Lung (tissue), 12 donors: ENCODE results near the gene PATZ1. TPM values are rescaled to one million over a fixed set of nuclear protein-coding genes. Genes with fewer than 3 reads are reported as not detected.

Experiments used
- ATAC-seq: fragments of 200-7000 bp; cut with Tn5 transposase; one replicate; pipeline ENCODE4 v1.9.1; 2020; ENCODE audit warnings: moderate number of reproducible peaks; ENCODE audit not compliant: insufficient read depth, low FRiP score
- DNase-seq, 3 donors: peaks; one replicate each; pipeline ENCODE4 v3.0.0-alpha.2; 2013 to 2017
- H3K27ac ChIP-seq, 2 donors: one replicate each; pipeline ENCODE4 v1.5.1; 2013; ENCODE audit warnings: mild to moderate bottlenecking in 2 of 2, moderate library complexity in 2 of 2, control low read depth in 1 of 2, inconsistent platforms in 1 of 2, low read depth in 1 of 2, low read length in 1 of 2
- H3K27me3 ChIP-seq, 3 donors: one replicate each; pipeline ENCODE4 v1.5.1; 2013; ENCODE audit warnings: low read length in 2 of 3; ENCODE audit not compliant: control insufficient read depth in 3 of 3, insufficient read depth in 3 of 3
- H3K36me3 ChIP-seq, 4 donors: one replicate each; pipeline ENCODE4 v1.5.1; 2013; ENCODE audit warnings: low read length in 4 of 4, mild to moderate bottlenecking in 1 of 4, moderate library complexity in 1 of 4; ENCODE audit not compliant: control insufficient read depth in 4 of 4, insufficient read depth in 4 of 4
- H3K4me1 ChIP-seq, 5 donors: one replicate each; pipeline ENCODE4 v1.5.1; 2013; ENCODE audit warnings: low read length in 5 of 5, mild to moderate bottlenecking in 2 of 5, moderate library complexity in 1 of 5; ENCODE audit not compliant: control insufficient read depth in 5 of 5, insufficient read depth in 5 of 5
- H3K4me3 ChIP-seq: one replicate; pipeline ENCODE4 v1.5.1; 2013; ENCODE audit warnings: mild to moderate bottlenecking, control low read depth, moderate library complexity
- H3K9ac ChIP-seq, 2 donors: one replicate each; pipeline ENCODE4 v1.5.1; 2013; ENCODE audit warnings: low read length in 2 of 2, control low read depth in 1 of 2; ENCODE audit not compliant: insufficient read depth in 1 of 2
- H3K9me3 ChIP-seq, 4 donors: one replicate each; pipeline ENCODE4 v1.5.1; 2013; ENCODE audit warnings: low read length in 3 of 4, mild to moderate bottlenecking in 1 of 4, moderate library complexity in 1 of 4; ENCODE audit not compliant: control insufficient read depth in 4 of 4, insufficient read depth in 3 of 4
- WGBS, 2 donors: extraction: QIAGEN DNeasy Blood & Tissue Kit; methylation state at CpG; one replicate each; pipeline ENCODE4 v1.1.7; 2013; 5-methylcytosine and 5-hydroxymethylcytosine counted together
- polyA plus RNA-seq, 2 donors: library from polyadenylated mRNA; stranded (reverse); fragments of 200-250 nt; gene quantifications; one replicate each; pipeline ENCODE4 v1.2.1, GENCODE V29; 2013
- total RNA-seq, 2 donors: library from RNA; depleted of rRNA in 1 of 2; stranded (reverse); fragments of >200 nt in 1 of 2; gene quantifications; one replicate each; pipeline ENCODE4 v1.2.1, GENCODE V29; 2014 to 2021
- TF ChIP-seq, protein P1 (sequence below): IDR thresholded peaks from 2 replicates; pipeline ENCODE4 v1.5.1; 2012; ENCODE audit warnings: mild to moderate bottlenecking; ENCODE audit errors: control extremely low read depth, extremely low read depth
- donor health status: control.
- donor health status: control.
- donor health status: Bipolar disorder and iron deficiency.
- donor health status: healthy.
- donor health status: DM: yes; HTN: yes; CAD: no.

The PATZ1 gene
- total and polyA plus RNA-seq, 4 donors, result 12.6 to 35.4 (median 29.6) TPM

GRCh38 chr22:31305194-31305593, 41.0 kb downstream of the PATZ1 start:
- Histone ChIP-seq H3K27me3 (no peaks in the 10 kb centered on the region), H3K4me1 (no peaks in the 10 kb centered on the region), H3K4me3 (no peak overlapping the region), H3K9me3 (no peaks in the 10 kb centered on the region), H3K27ac (no peak overlapping the region), H3K9ac (no peak overlapping the region), H3K36me3 (no peaks in the 10 kb centered on the region)
- no peak for ATAC-seq
- TF ChIP-seq, protein P1, sequence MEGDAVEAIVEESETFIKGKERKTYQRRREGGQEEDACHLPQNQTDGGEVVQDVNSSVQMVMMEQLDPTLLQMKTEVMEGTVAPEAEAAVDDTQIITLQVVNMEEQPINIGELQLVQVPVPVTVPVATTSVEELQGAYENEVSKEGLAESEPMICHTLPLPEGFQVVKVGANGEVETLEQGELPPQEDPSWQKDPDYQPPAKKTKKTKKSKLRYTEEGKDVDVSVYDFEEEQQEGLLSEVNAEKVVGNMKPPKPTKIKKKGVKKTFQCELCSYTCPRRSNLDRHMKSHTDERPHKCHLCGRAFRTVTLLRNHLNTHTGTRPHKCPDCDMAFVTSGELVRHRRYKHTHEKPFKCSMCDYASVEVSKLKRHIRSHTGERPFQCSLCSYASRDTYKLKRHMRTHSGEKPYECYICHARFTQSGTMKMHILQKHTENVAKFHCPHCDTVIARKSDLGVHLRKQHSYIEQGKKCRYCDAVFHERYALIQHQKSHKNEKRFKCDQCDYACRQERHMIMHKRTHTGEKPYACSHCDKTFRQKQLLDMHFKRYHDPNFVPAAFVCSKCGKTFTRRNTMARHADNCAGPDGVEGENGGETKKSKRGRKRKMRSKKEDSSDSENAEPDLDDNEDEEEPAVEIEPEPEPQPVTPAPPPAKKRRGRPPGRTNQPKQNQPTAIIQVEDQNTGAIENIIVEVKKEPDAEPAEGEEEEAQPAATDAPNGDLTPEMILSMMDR, result no peak
- no peak for DNase-seq
- 92 to 95% methylated on average over 3 of the region's 3 CpGs for WGBS, 2 donors

DNA sequence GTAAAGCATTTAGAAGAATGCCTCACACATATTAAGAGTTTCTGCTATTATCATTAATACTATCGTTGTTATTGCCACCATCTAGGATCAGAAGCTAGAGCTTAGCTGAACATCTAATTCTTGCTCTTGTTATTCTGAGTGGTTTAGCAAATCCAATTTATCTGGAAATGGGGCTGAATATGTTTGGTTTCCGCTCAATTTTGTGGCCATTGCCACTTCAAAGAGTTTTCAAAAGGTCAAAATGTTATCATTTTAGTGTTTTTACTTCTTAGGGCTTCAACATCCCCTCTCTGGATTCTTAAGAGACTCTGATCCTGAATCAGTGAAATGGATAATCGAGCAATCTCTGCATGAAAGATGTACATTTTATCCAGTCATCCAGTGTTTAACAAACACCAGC, 43.6 kb downstream of the PATZ1 start:
- TF ChIP-seq, protein P1, result no peak
- Histone ChIP-seq H3K36me3 (no peaks in the 10 kb centered on the region), H3K9ac (no peak overlapping the region), H3K9me3 (no peaks in the 10 kb centered on the region), H3K27me3 (no peaks in the 10 kb centered on the region), H3K27ac (no peak overlapping the region), H3K4me1 (no peaks in the 10 kb centered on the region), H3K4me3 (no peak overlapping the region)
- DNase-seq (no peak), ATAC-seq (no peak)
- 80 to 82% methylated on average over 3 of the region's 3 CpGs for WGBS, 2 donors

DNA sequence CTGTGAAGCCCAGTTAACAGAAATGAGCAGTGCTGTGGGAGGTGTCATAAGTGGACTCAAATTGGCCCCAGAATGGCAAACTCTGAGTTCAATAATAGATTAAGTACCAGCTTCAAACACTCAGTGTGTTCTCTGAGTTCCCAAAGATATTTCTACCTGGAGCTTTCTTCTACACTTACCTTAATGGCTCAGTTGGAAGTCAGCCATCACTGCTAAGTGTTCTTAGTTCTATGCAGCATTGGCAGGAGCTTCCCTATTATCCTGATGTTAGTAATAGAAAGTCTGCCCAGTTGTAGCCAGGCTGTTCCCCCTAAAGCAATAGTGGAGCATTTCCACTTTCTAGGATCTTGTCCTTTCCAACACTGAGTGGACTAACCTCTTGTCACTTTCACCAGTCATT, 44.1 kb downstream of the PATZ1 start:
- ATAC-seq (no peak), DNase-seq (no peak)
- Histone ChIP-seq H3K9ac (no peak overlapping the region), H3K27ac (no peak overlapping the region), H3K36me3 (no peaks in the 10 kb centered on the region), H3K4me3 (no peak overlapping the region), H3K4me1 (no peaks in the 10 kb centered on the region), H3K27me3 (no peaks in the 10 kb centered on the region), H3K9me3 (no peaks in the 10 kb centered on the region)
- TF ChIP-seq, protein P1, result no peak

GRCh38 chr22:31300896-31301295, 45.2 kb downstream of the PATZ1 start:
- Histone ChIP-seq H3K9ac (no peak overlapping the region), H3K27ac (no peak overlapping the region), H3K36me3 (no peaks in the 10 kb centered on the region), H3K27me3 (no peaks in the 10 kb centered on the region), H3K4me1 (peaks cover 0 to 3% (median 0%) of the 10 kb centered on the region in 5 donors), H3K4me3 (no peak overlapping the region), H3K9me3 (no peaks in the 10 kb centered on the region)
- TF ChIP-seq, protein P1, result no peak
- DNase-seq, result no peak
- WGBS, 2 donors, result 66 to 87% methylated on average over 3 of the region's 3 CpGs
- ATAC-seq, result no peak
